ENCODE data around the gene RAI2. TPM values are rescaled to one million over a fixed set of nuclear protein-coding genes. Genes with fewer than 3 reads are reported as not detected.

RAI2 gene
- total RNA-seq, 1 donor from 2014 or later, result 23.6 TPM

DNA sequence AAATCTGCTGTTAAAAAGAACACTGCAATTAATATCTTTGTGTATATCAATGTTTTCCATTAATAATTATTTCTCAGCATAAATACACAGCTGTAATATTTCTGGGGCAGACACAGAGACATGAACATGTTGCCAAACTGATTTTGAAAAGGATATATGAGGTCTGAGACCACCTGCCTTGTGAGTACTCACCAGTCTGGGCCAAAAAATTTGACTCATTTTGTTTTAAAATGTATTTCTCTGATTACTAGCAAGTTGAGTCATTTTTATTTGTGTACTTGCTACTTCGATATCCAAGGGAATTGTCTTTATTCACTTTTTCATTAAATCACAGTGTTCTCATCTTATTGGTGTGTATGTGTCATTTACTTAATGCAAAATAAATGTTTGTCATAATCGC lies 8.5 kb upstream of the RAI2 start:
- no peaks in the 10 kb centered on the region for H3K36me3 ChIP-seq
- no peaks in the 10 kb centered on the region for H3K9me3 ChIP-seq (replicated peaks)
- DNase-seq, result no peak
- H3K4me1 ChIP-seq, result no peaks in the 10 kb centered on the region
- H3K27me3 ChIP-seq (ENCODE audit: low read depth), result no peaks in the 10 kb centered on the region
- intact Hi-C loops (cut with micrococcal nuclease), result no loop called here
- H3K27ac ChIP-seq (replicated peaks), result no peak overlapping the region
- TF ChIP-seq, protein P1, sequence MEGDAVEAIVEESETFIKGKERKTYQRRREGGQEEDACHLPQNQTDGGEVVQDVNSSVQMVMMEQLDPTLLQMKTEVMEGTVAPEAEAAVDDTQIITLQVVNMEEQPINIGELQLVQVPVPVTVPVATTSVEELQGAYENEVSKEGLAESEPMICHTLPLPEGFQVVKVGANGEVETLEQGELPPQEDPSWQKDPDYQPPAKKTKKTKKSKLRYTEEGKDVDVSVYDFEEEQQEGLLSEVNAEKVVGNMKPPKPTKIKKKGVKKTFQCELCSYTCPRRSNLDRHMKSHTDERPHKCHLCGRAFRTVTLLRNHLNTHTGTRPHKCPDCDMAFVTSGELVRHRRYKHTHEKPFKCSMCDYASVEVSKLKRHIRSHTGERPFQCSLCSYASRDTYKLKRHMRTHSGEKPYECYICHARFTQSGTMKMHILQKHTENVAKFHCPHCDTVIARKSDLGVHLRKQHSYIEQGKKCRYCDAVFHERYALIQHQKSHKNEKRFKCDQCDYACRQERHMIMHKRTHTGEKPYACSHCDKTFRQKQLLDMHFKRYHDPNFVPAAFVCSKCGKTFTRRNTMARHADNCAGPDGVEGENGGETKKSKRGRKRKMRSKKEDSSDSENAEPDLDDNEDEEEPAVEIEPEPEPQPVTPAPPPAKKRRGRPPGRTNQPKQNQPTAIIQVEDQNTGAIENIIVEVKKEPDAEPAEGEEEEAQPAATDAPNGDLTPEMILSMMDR (IDR thresholded peaks at IDR 0.05; ENCODE audit: borderline replicate concordance), result no peak
- no peak overlapping the region for H3K4me3 ChIP-seq

DNA sequence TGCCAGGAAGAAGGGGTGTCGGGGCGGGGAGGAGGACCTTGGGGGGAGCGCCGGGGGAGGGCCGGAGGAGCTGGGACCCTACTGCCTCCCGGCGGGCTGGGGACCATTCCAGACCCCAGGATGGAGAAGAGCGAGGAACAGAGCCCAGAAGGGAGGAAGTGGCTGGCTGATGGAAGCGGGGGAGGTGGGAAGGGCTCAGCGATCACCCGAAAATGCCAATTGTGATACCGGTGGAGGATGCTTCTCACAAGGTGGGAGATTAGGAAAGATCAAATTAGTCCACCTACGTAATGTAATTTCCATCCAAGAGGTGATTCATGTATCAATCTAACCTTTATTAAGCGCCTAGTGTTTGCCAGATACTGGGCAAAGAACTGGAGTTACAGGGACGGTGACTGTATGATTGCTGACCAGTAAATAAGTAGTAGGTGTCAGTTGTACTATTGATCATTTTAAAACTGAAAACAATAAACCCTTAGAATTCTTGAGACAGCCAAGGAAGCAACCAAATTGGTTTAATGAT lies 452 bp upstream of the RAI2 start:
- DNase-seq, result no peak
- Histone ChIP-seq H3K4me1 (peaks cover 6% of the 10 kb centered on the region), H3K27me3 (ENCODE audit: low read depth) (no peaks in the 10 kb centered on the region), H3K36me3 (no peaks in the 10 kb centered on the region), H3K27ac (replicated peaks) (peak overlapping the region; percentile 72), H3K4me3 (peak overlapping the region; percentile 67), H3K9me3 (replicated peaks) (no peaks in the 10 kb centered on the region)
- TF ChIP-seq, protein P1 (IDR thresholded peaks at IDR 0.05; ENCODE audit: borderline replicate concordance), result no peak
- intact Hi-C loops (cut with micrococcal nuclease), result no loop called here

DNA sequence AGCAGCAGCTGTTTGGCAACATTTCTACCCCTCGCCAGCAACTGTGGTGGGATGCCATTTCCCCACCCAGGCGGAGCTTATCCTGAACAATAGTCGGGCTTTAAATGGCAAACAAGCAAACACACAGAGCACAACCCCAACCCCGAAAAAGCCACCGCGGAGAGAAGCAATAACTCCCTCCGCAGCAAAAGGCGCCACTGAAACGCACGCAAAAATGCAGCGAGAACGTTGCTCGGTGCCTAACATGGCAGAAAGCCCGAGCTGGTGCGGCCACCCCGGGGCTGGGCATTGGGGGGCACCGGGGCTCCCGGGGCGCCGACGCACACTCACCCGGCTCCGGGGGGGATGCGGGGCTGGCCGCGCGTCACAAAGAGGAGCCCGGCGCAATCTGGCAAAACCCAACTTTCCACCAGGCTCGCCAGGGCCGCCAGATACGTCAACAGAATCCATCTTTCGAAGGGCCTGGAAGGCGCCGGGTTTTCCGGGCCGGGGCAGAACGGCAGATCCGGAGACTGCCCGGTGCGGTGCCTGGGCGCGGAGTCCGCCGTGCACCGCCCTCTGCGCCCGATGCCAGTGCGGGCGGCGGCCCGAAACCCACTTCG lies 818 bp downstream of the RAI2 start:
- no peaks in the 10 kb centered on the region for H3K9me3 ChIP-seq (replicated peaks)
- peak; percentile 18 for DNase-seq
- H3K27ac ChIP-seq (replicated peaks), result peak overlapping the region; percentile 82
- no peaks in the 10 kb centered on the region for H3K27me3 ChIP-seq (ENCODE audit: low read depth)
- no peaks in the 10 kb centered on the region for H3K36me3 ChIP-seq
- H3K4me1 ChIP-seq, result peaks cover 8% of the 10 kb centered on the region
- peak overlapping the region; percentile 77 for H3K4me3 ChIP-seq
- TF ChIP-seq, protein P1 (IDR thresholded peaks at IDR 0.05; ENCODE audit: borderline replicate concordance), result no peak
- intact Hi-C loops (cut with micrococcal nuclease), result no loop called here

DNA sequence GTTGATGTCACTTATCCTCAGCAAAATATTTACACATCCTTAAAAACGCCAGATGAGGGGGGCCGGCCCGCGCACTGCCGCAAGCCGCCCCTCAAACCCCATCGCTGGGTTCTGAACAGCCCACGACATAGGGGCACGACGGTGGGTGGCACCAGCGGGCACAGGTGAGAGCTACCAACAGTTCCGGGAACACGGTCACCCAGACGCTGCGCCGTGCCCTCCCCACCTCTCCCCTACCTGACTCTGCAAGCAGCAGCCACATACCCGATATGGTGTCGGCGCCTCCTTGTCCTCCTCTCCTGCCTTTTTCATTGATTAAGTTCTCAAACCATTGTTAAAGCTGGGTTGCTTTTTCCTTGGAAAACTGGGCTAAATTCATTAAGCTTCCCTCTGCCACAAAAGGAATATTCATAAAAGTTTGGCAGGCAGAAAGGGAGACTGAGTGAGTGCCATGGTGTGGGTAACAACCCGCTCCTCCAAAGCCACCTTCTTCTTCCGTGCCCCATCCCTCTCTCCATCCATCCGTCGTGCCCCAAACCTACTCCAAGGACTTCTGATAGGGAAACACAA lies 1.4 kb downstream of the RAI2 start:
- H3K27ac ChIP-seq (replicated peaks), result peak overlapping the region; percentile 82
- TF ChIP-seq, protein P1 (IDR thresholded peaks at IDR 0.05; ENCODE audit: borderline replicate concordance), result no peak

DNA sequence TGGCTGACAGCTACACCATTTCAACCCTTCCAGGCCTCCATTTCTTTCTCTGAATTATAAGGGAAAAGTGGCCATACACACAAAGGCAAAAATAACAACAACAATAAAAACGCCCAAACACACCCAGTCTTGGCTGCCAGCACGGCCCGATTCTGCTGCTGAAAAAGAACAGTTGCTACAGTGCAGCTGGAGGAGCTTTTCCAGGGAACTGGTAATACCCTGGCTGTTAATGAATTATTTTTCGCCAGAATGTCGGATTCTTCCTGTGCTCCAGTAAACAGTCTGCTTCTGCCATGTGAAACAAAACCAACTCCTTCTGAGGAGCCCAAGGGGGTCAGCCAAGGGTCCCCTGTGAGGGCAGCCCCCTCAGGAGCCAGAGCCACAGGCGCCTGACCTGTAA lies 6.6 kb downstream of the RAI2 start:
- peaks cover 64% of the 10 kb centered on the region for H3K4me1 ChIP-seq
- no peaks in the 10 kb centered on the region for H3K36me3 ChIP-seq
- TF ChIP-seq, protein P1 (IDR thresholded peaks at IDR 0.05; ENCODE audit: borderline replicate concordance), result no peak
- peak overlapping the region; percentile 54 for H3K27ac ChIP-seq (replicated peaks)
- H3K4me3 ChIP-seq, result no peak overlapping the region
- no peaks in the 10 kb centered on the region for H3K27me3 ChIP-seq (ENCODE audit: low read depth)
- DNase-seq, result no peak
- intact Hi-C loops (cut with micrococcal nuclease), result no loop called here
- H3K9me3 ChIP-seq (replicated peaks), result no peaks in the 10 kb centered on the region

More for the DNA sequence above, 1.4 kb downstream of the RAI2 start:
- Histone ChIP-seq H3K4me1 (peaks cover 14% of the 10 kb centered on the region), H3K9me3 (replicated peaks) (no peaks in the 10 kb centered on the region), H3K36me3 (no peaks in the 10 kb centered on the region), H3K4me3 (peak overlapping the region; percentile 77), H3K27me3 (ENCODE audit: low read depth) (no peaks in the 10 kb centered on the region)
- intact Hi-C loops (cut with micrococcal nuclease), result no loop called here
- DNase-seq, result no peak
